GM12878 (cell line): ENCODE results near the gene COX6B1. TPM values are rescaled to one million over a fixed set of nuclear protein-coding genes. Genes with fewer than 3 reads are reported as not detected.

ENCODE experiments used
- BACH1 ChIP-seq: fragments of 450-650 bp; IDR thresholded peaks from 2 replicates; pipeline ENCODE4 v1.6.1; 2017; ENCODE audit warnings: mild to moderate bottlenecking, borderline replicate concordance
- CHD4 ChIP-seq: fragments of 200-600 bp; sonication (generic); IDR thresholded peaks from 2 replicates; pipeline ENCODE4 v1.6.1; 2016; ENCODE audit warnings: mild to moderate bottlenecking
- CUX1 ChIP-seq: IDR thresholded peaks from 2 replicates; pipeline ENCODE4 v1.6.1; 2012; ENCODE audit warnings: improper control_type of control experiment, low read depth, low read length; ENCODE audit not compliant: insufficient replicate concordance
- EP300 ChIP-seq, 2 experiments: fragments of 150-350 bp in 1 of 2; IDR thresholded peaks; 2 replicates each; pipeline ENCODE4 v1.6.1; 2011 to 2012; ENCODE audit warnings: low read depth in 2 of 2, low read length in 2 of 2, borderline replicate concordance in 1 of 2, improper control_type of control experiment in 1 of 2, inconsistent platforms in 1 of 2; ENCODE audit not compliant: control insufficient read depth in 1 of 2
- EZH2 ChIP-seq: IDR thresholded peaks from 2 replicates; pipeline ENCODE4 v1.6.1; 2012; ENCODE audit warnings: low read depth, mild to moderate bottlenecking, control low read depth, inconsistent platforms, low read length, borderline replicate concordance; ENCODE audit not compliant: control insufficient read depth
- IRF4 ChIP-seq: IDR thresholded peaks from 2 replicates; pipeline ENCODE4 v1.6.1; 2011; ENCODE audit warnings: low read depth, low read length
- IRF5 ChIP-seq: fragments of 450-650 bp; IDR thresholded peaks from 2 replicates; pipeline ENCODE4 v1.6.1; 2017; ENCODE audit warnings: borderline replicate concordance
- NBN ChIP-seq: fragments of 450-650 bp; IDR thresholded peaks from 2 replicates; pipeline ENCODE4 v1.6.1; 2016
- NKRF ChIP-seq: fragments of 450-650 bp; conservative IDR thresholded peaks from 2 replicates; pipeline ENCODE4 v1.6.1; 2017; ENCODE audit warnings: mild to moderate bottlenecking, moderate library complexity
- POLR2A ChIP-seq: IDR thresholded peaks from 2 replicates; pipeline ENCODE4 v1.6.1; 2011; ENCODE audit warnings: low read depth, mild to moderate bottlenecking, low read length
- POU2F2 ChIP-seq: IDR thresholded peaks from 3 replicates; pipeline ENCODE4 v1.6.1; 2011; ENCODE audit warnings: low read depth, mild to moderate bottlenecking, low read length, borderline replicate concordance
- RB1 ChIP-seq: fragments of 450-650 bp; formaldehyde crosslinking; IDR thresholded peaks from 2 replicates; pipeline ENCODE4 v1.6.1; 2017; ENCODE audit warnings: mild to moderate bottlenecking, borderline replicate concordance
- RFX5 ChIP-seq: IDR thresholded peaks from 2 replicates; pipeline ENCODE4 v1.6.1; 2011; ENCODE audit warnings: low read depth, low read length, improper control_type of control experiment
- TCF12 ChIP-seq: IDR thresholded peaks from 2 replicates; pipeline ENCODE4 v1.6.1; 2011; ENCODE audit warnings: low read depth, mild to moderate bottlenecking, low read length
- YY1 ChIP-seq: IDR thresholded peaks from 2 replicates; pipeline ENCODE4 v1.6.1; 2011; ENCODE audit warnings: low read depth, mild to moderate bottlenecking, low read length
- polyA plus RNA-seq, 11 experiments: library from polyadenylated mRNA; depleted of rRNA in 4 of 11; unstranded in 6 of 11; stranded (reverse) in 5 of 11; fragments of >200 nt; fragmentation: Nextera tagmentation in 4 of 11; fragmentation: Illumina TruSeq in 1 of 11; extraction: Ambion mirVana in 4 of 11; extraction: Trizol in 1 of 11; gene quantifications; 1 replicate in 1 of 11; 2 replicates in 10 of 11; pipeline versions ENCODE4 v1.2.1 to v1.2.3, GENCODE V29; 2011 to 2016; ENCODE audit warnings: inconsistent platforms in 2 of 11, missing spikeins in 2 of 11, low read depth in 1 of 11
- total RNA-seq, 4 experiments: library from RNA; depleted of rRNA in 3 of 4; stranded (reverse); fragments of >200 nt in 3 of 4; fragmentation: Illumina TruSeq in 1 of 4; extraction: Trizol in 1 of 4; gene quantifications; 2 replicates each; pipeline versions ENCODE4 v1.2.1 to v1.2.3, GENCODE V29; 2013 to 2021
- TF ChIP-seq, protein P1 (sequence below): IDR thresholded peaks from 2 replicates; pipeline ENCODE4 v1.6.1; 2012; ENCODE audit warnings: low read depth, low read length, improper control_type of control experiment

Gene COX6B1
- total and polyA plus RNA-seq, 10 of the 15 experiments (the other 5 are each of a cell fraction or from before 2014, with no cell fraction given), result 500 to 1,700 (median 862) TPM

DNA sequence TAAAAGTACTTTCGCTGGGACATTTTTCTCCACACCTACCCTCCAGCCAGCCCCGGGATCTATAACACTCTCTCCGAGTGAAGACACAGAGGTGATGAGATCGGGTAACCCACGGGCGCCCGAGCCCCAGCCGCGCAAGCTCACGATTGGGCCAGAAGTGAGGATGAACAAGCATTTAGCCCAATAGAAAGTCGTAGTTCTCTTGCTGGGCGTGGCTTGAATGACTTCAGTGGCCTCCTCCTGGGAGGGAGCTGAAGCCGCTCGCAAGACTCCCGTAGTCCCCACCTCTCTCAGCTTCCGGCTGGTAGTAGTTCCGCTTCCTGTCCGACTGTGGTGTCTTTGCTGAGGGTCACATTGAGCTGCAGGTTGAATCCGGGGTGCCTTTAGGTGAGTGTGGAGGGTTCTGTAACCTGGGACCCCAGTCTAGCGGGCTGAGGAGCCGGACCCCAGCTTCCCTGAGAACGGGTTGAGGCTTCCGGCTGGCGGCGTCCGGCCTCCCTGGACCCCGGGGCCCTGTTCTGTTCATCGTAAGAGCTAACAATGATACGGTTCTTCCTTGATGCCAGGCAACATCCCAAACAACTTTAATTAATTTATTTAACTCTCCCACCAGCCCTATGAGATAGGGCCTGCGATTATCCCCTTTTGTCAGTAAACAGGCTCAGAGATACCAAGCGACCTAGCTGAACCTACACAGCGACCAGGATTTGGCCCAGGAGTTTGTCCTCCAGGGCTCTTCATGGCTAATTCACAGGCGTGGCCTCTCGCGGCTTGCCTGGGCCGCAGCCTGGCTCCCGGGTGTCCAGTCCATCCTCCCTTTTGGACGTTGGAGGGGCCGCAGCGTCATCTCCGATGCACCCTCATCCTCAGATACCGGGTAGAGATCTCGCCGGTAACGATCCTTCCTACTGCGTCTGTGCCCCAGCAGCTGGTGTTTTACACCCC is at the start of gene COX6B1 (continued):
- no peak for TF ChIP-seq CUX1
- 0 out of 2 replicates have a peak, but pooled peaks have one; percentile 11 for TF ChIP-seq YY1
- no peak for TF ChIP-seq EP300 (IDR thresholded peaks at IDR 0.05; ENCODE audit: borderline replicate concordance in 1 of 2, control insufficient read depth in 1 of 2, low read depth in 2 of 2, low read length in 2 of 2)
- 0 out of 2 replicates have a peak, but pooled peaks have one; percentile 15 for TF ChIP-seq NBN
- TF ChIP-seq RFX5, result no peak
- no peak for TF ChIP-seq EZH2
- TF ChIP-seq CHD4, result no peak
- TF ChIP-seq NKRF, result peak; percentile 73
- TF ChIP-seq IRF4, result 0 out of 2 replicates have a peak, but pooled peaks have one; percentile 34
- peak; percentile 91 for TF ChIP-seq POLR2A
- no peak for TF ChIP-seq TCF12
- TF ChIP-seq RB1, result no peak
- TF ChIP-seq POU2F2, result peak; percentile 64; the same call in 1 of the 3 replicates
- TF ChIP-seq IRF5, result no peak
- TF ChIP-seq BACH1, result no peak
- TF ChIP-seq, protein P1, sequence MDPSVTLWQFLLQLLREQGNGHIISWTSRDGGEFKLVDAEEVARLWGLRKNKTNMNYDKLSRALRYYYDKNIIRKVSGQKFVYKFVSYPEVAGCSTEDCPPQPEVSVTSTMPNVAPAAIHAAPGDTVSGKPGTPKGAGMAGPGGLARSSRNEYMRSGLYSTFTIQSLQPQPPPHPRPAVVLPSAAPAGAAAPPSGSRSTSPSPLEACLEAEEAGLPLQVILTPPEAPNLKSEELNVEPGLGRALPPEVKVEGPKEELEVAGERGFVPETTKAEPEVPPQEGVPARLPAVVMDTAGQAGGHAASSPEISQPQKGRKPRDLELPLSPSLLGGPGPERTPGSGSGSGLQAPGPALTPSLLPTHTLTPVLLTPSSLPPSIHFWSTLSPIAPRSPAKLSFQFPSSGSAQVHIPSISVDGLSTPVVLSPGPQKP, result peak; percentile 58; the same call in 1 of the 2 replicates
